CD4-positive, alpha-beta memory T cell (primary cell): Measurements from ENCODE around the gene CTNND2. TPM values are rescaled to one million over a fixed set of nuclear protein-coding genes. Genes with fewer than 3 reads are reported as not detected.

Source experiments
- CTCF ChIA-PET: fragments of 350-600 bp; sonication (Branson Sonifier 250); formaldehyde crosslinking; loops from one replicate; lab custom pipeline; 2021; ENCODE audit warnings: inconsistent platforms; ENCODE audit not compliant: partially characterized antibody; lab: Charles Lee
- POLR2A ChIA-PET: fragments of 350-600 bp; sonication (Branson Sonifier 250); formaldehyde crosslinking; loops from one replicate; lab custom pipeline; 2021; ENCODE audit not compliant: partially characterized antibody; lab: Charles Lee
- DNase-seq, 5 donors: peaks; one replicate each; pipeline versions ENCODE4 v3.0.0 to v3.0.0-alpha.2; 2020 to 2022; ENCODE audit warnings: mixed read lengths in 1 of 5
- H3K27ac ChIP-seq: one replicate; pipeline ENCODE4 v1.7.0; 2013; ENCODE audit warnings: low read depth, low read length
- H3K27me3 ChIP-seq: 2 replicates; pipeline ENCODE4 v1.7.0; 2013; ENCODE audit warnings: mild to moderate bottlenecking, low read length, moderate library complexity; ENCODE audit not compliant: insufficient read depth
- H3K36me3 ChIP-seq: 2 replicates; pipeline ENCODE4 v1.7.0; 2013; ENCODE audit warnings: mild to moderate bottlenecking, low read length, moderate library complexity; ENCODE audit not compliant: insufficient read depth
- H3K4me1 ChIP-seq: 2 replicates; pipeline ENCODE4 v1.7.0; 2013; ENCODE audit warnings: mild to moderate bottlenecking, low read length, moderate library complexity; ENCODE audit not compliant: insufficient read depth
- H3K4me3 ChIP-seq, 2 donors: one replicate each; pipeline ENCODE4 v1.7.0; 2013; ENCODE audit warnings: low read length in 2 of 2, mild to moderate bottlenecking in 1 of 2
- H3K9me3 ChIP-seq, 2 donors: one replicate each; pipeline ENCODE4 v1.7.0; 2013; ENCODE audit warnings: low read length in 2 of 2, control low read depth in 1 of 2; ENCODE audit not compliant: control insufficient read depth in 1 of 2
- H3K27ac Mint-ChIP-seq, 7 donors: one replicate each; pipeline ENCODE4 v1.8.0; 2020 to 2021; ENCODE audit warnings: mixed read lengths in 7 of 7, mild to moderate bottlenecking in 6 of 7, inconsistent platforms in 3 of 7, moderate library complexity in 3 of 7
- H3K27me3 Mint-ChIP-seq, 2 donors: one replicate each; pipeline ENCODE4 v1.8.0; 2020 to 2021; ENCODE audit warnings: mixed read lengths in 2 of 2
- H3K36me3 Mint-ChIP-seq, 2 donors: one replicate each; pipeline ENCODE4 v1.8.0; 2020 to 2021; ENCODE audit warnings: mixed read lengths in 2 of 2, inconsistent platforms in 1 of 2, mild to moderate bottlenecking in 1 of 2
- H3K4me1 Mint-ChIP-seq, 4 donors: one replicate each; pipeline ENCODE4 v1.8.0; 2020 to 2021; ENCODE audit warnings: mixed read lengths in 4 of 4, mild to moderate bottlenecking in 1 of 4
- H3K4me3 Mint-ChIP-seq, 8 donors: one replicate each; pipeline ENCODE4 v1.8.0; 2020 to 2021; ENCODE audit warnings: mixed read lengths in 8 of 8, mild to moderate bottlenecking in 7 of 8, moderate library complexity in 6 of 8, inconsistent platforms in 3 of 8
- H3K9me3 Mint-ChIP-seq, 8 donors: one replicate each; pipeline ENCODE4 v1.8.0; 2020 to 2021; ENCODE audit warnings: mixed read lengths in 8 of 8, mild to moderate bottlenecking in 5 of 8, inconsistent platforms in 3 of 8, moderate library complexity in 1 of 8
- intact Hi-C: fragments of 100-400 bp; cut with micrococcal nuclease; formaldehyde crosslinking; loops from one replicate; pipeline ENCODE4 v1.15.1; 2023
- polyA plus RNA-seq, 2 donors: library from polyadenylated mRNA; unstranded; fragments of 300-500 nt; fragmentation: Illumina TruSeq; gene quantifications; one replicate each; pipeline ENCODE4 v1.2.3, GENCODE V29; 2021
- total RNA-seq, 2 experiments: library from RNA; stranded (reverse); gene quantifications; one replicate each; pipeline ENCODE4 v1.2.3, GENCODE V29; 2021

CTNND2 gene
- total and polyA plus RNA-seq, 4 experiments from 2014 or later, result 0.65 TPM; not detected in 3

GRCh38 chr5:11681796-11682195 is 222.4 kb downstream of the CTNND2 start:
- Mint-ChIP-seq H3K4me3 (no peak overlapping the region), H3K27me3 (no peaks in the 10 kb centered on the region), H3K36me3 (no peaks in the 10 kb centered on the region), H3K4me1 (peaks cover 0 to 2% (median 0%) of the 10 kb centered on the region in 4 donors), H3K27ac (no peak overlapping the region), H3K9me3 (peaks cover 0 to 7% (median 4%) of the 10 kb centered on the region in 8 donors)
- H3K9me3 ChIP-seq, result no peaks in the 10 kb centered on the region
- no peaks in the 10 kb centered on the region for H3K27me3 ChIP-seq
- H3K36me3 ChIP-seq, result no peaks in the 10 kb centered on the region
- no peak overlapping the region for H3K4me3 ChIP-seq
- no peaks in the 10 kb centered on the region for H3K4me1 ChIP-seq
- intact Hi-C loops, result no loop called here
- ChIA-PET CTCF (no interaction called here), POLR2A (no interaction called here)
- H3K27ac ChIP-seq, result no peak overlapping the region
- no peak for DNase-seq

- Mint-ChIP-seq H3K9me3 (peaks cover 0 to 7% (median 4%) of the 10 kb centered on the region in 8 donors), H3K4me3 (no peak overlapping the region), H3K27me3 (peaks cover 0 to 5% of the 10 kb centered on the region in 2 donors), H3K27ac (no peak overlapping the region), H3K4me1 (peaks cover 0 to 2% (median 0%) of the 10 kb centered on the region in 4 donors), H3K36me3 (no peaks in the 10 kb centered on the region)
- H3K9me3 ChIP-seq, result no peaks in the 10 kb centered on the region
- no peaks in the 10 kb centered on the region for H3K36me3 ChIP-seq
- H3K27me3 ChIP-seq, result no peaks in the 10 kb centered on the region
- no peak for DNase-seq
- no peak overlapping the region for H3K4me3 ChIP-seq
- POLR2A ChIA-PET, result no interaction called here
- H3K4me1 ChIP-seq, result no peaks in the 10 kb centered on the region
- CTCF ChIA-PET, result no interaction called here
- H3K27ac ChIP-seq, result no peak overlapping the region
- intact Hi-C loops, result no loop called here
Measured at GRCh38 chr5:11679676-11680075, 224.6 kb downstream of the CTNND2 start.

- Mint-ChIP-seq H3K27me3 (peaks cover 0 to 5% of the 10 kb centered on the region in 2 donors), H3K27ac (no peak overlapping the region), H3K4me3 (no peak overlapping the region), H3K36me3 (no peaks in the 10 kb centered on the region), H3K4me1 (no peaks in the 10 kb centered on the region), H3K9me3 (peaks cover 2 to 10% (median 6%) of the 10 kb centered on the region in 8 donors)
- Histone ChIP-seq H3K27ac (no peak overlapping the region), H3K9me3 (no peaks in the 10 kb centered on the region), H3K27me3 (no peaks in the 10 kb centered on the region), H3K36me3 (no peaks in the 10 kb centered on the region), H3K4me1 (no peaks in the 10 kb centered on the region), H3K4me3 (no peak overlapping the region)
- CTCF ChIA-PET, result no interaction called here
- DNase-seq, result no peak
- intact Hi-C loops, result no loop called here
- POLR2A ChIA-PET, result no interaction called here
Measured at GRCh38 chr5:11675184-11675583, 229.1 kb downstream of the CTNND2 start.

- H3K4me1 Mint-ChIP-seq, result no peaks in the 10 kb centered on the region
- no peak for DNase-seq
- no peak overlapping the region for H3K27ac Mint-ChIP-seq
- no peak overlapping the region for H3K4me3 ChIP-seq
- H3K9me3 ChIP-seq, result no peaks in the 10 kb centered on the region
- peaks cover 3 to 17% (median 9%) of the 10 kb centered on the region in 8 donors for H3K9me3 Mint-ChIP-seq
- no peaks in the 10 kb centered on the region for H3K4me1 ChIP-seq
- no peak overlapping the region for H3K27ac ChIP-seq
- ChIA-PET CTCF (no interaction called here), POLR2A (no interaction called here)
- no peaks in the 10 kb centered on the region for H3K36me3 Mint-ChIP-seq
- no peaks in the 10 kb centered on the region for H3K27me3 ChIP-seq
- peaks cover 0 to 5% of the 10 kb centered on the region in 2 donors for H3K27me3 Mint-ChIP-seq
- intact Hi-C loops, result no loop called here
- H3K4me3 Mint-ChIP-seq, result no peak overlapping the region
- no peaks in the 10 kb centered on the region for H3K36me3 ChIP-seq
Measured at GRCh38 chr5:11672385-11673085, 231.7 kb downstream of the CTNND2 start.

- Histone ChIP-seq H3K36me3 (no peaks in the 10 kb centered on the region), H3K27ac (no peak overlapping the region), H3K9me3 (no peaks in the 10 kb centered on the region), H3K4me1 (no peaks in the 10 kb centered on the region), H3K4me3 (no peak overlapping the region), H3K27me3 (no peaks in the 10 kb centered on the region)
- ChIA-PET CTCF (no interaction called here), POLR2A (no interaction called here)
- Mint-ChIP-seq H3K9me3 (peaks cover 0 to 7% (median 0%) of the 10 kb centered on the region in 8 donors), H3K36me3 (no peaks in the 10 kb centered on the region), H3K27ac (no peak overlapping the region), H3K4me3 (no peak overlapping the region), H3K4me1 (no peaks in the 10 kb centered on the region), H3K27me3 (no peaks in the 10 kb centered on the region)
- intact Hi-C loops, result no loop called here
- no peak for DNase-seq
Measured at GRCh38 chr5:11658376-11658775, 245.9 kb downstream of the CTNND2 start.

GRCh38 chr5:11656916-11657315 is 247.3 kb downstream of the CTNND2 start:
- Histone ChIP-seq H3K9me3 (no peaks in the 10 kb centered on the region), H3K27me3 (no peaks in the 10 kb centered on the region), H3K27ac (no peak overlapping the region), H3K36me3 (no peaks in the 10 kb centered on the region), H3K4me1 (no peaks in the 10 kb centered on the region), H3K4me3 (no peak overlapping the region)
- Mint-ChIP-seq H3K27ac (no peak overlapping the region), H3K4me1 (no peaks in the 10 kb centered on the region), H3K9me3 (peaks cover 0 to 7% (median 2%) of the 10 kb centered on the region in 8 donors), H3K27me3 (no peaks in the 10 kb centered on the region), H3K36me3 (no peaks in the 10 kb centered on the region), H3K4me3 (no peak overlapping the region)
- CTCF ChIA-PET, result no interaction called here
- intact Hi-C loops, result no loop called here
- POLR2A ChIA-PET, result no interaction called here
- DNase-seq, result no peak

GRCh38 chr5:11655681-11656080 is 248.6 kb downstream of the CTNND2 start:
- no peaks in the 10 kb centered on the region for H3K4me1 ChIP-seq
- intact Hi-C loops, result no loop called here
- H3K4me1 Mint-ChIP-seq, result no peaks in the 10 kb centered on the region
- H3K27me3 ChIP-seq, result no peaks in the 10 kb centered on the region
- no peaks in the 10 kb centered on the region for H3K9me3 ChIP-seq
- no peak overlapping the region for H3K4me3 ChIP-seq
- ChIA-PET CTCF (no interaction called here), POLR2A (no interaction called here)
- H3K27ac ChIP-seq, result no peak overlapping the region
- H3K9me3 Mint-ChIP-seq, result peaks cover under 1 to 6% (median 3%) of the 10 kb centered on the region in 8 donors
- H3K27me3 Mint-ChIP-seq, result no peaks in the 10 kb centered on the region
- no peak for DNase-seq
- no peaks in the 10 kb centered on the region for H3K36me3 ChIP-seq
- no peak overlapping the region for H3K4me3 Mint-ChIP-seq
- no peak overlapping the region for H3K27ac Mint-ChIP-seq
- H3K36me3 Mint-ChIP-seq, result no peaks in the 10 kb centered on the region
